ENCODE data around the gene PCID2.

- no peak for TF ChIP-seq CTCF (IDR thresholded peaks at IDR 0.05; ENCODE audit: insufficient read depth, low read length, poor library complexity, severe bottlenecking)
- no peak for TF ChIP-seq EZH2phosphoT487 (conservative IDR thresholded peaks at IDR 0.05; ENCODE audit: low read length)
Measured at GRCh38 chr13:113195360-113195759, 13.1 kb downstream of the PCID2 start.
